Ishikawa (cell line): ENCODE results near the gene ACAA2.

Source experiments
- EP300 ChIP-seq: IDR thresholded peaks from 2 replicates; pipeline ENCODE4 v1.6.1; 2012; ENCODE audit warnings: borderline replicate concordance
- TEAD4 ChIP-seq: IDR thresholded peaks from 2 replicates; pipeline ENCODE4 v1.6.1; 2012
- ZBTB7A ChIP-seq: IDR thresholded peaks from 2 replicates; pipeline ENCODE4 v1.6.1; 2012; ENCODE audit warnings: low read depth

GRCh38 chr18:49742316-49743116, 70.8 kb downstream of the ACAA2 start:
- TF ChIP-seq ZBTB7A (no peak), TEAD4 (no peak), EP300 (no peak)
